SK-N-SH (cell line): ENCODE results near the gene FAM219B. TPM values are rescaled to one million over a fixed set of nuclear protein-coding genes. Genes with fewer than 3 reads are reported as not detected.

ENCODE experiments used
- CTCF ChIA-PET: fragments of 300-600, 350-600 bp; formaldehyde crosslinking; extraction: SDS; loops from one replicate; lab custom pipeline; 2021; lab: Yijun Ruan, JAX
- POLR2A ChIA-PET: fragments of 350-600 bp; sonication (Branson Sonifier 250); formaldehyde crosslinking; extraction: SDS; loops from one replicate; lab custom pipeline; 2020; ENCODE audit warnings: antibody characterized with exemption, inconsistent platforms; lab: Yijun Ruan, JAX
- DNase-seq: peaks from one replicate; pipeline ENCODE4 v3.0.0; 2012
- H2AFZ ChIP-seq: fragments of 200-600 bp; sonication (generic); 2 replicates; pipeline ENCODE4 v1.8.1; 2016; ENCODE audit warnings: antibody characterized with exemption, mild to moderate bottlenecking, low read depth
- H3F3A ChIP-seq: fragments of 200-600 bp; sonication (generic); replicated peaks from 2 replicates; pipeline ENCODE3; 2016; ENCODE audit warnings: antibody characterized with exemption, mild to moderate bottlenecking; ENCODE audit not compliant: insufficient read depth
- H3K27ac ChIP-seq, 2 experiments: fragments of 200-500 bp in 1 of 2; fragments of 200-600 bp in 1 of 2; sonication (Bioruptor generic) in 1 of 2; sonication (generic), shearing (Covaris generic) in 1 of 2; 2 replicates each; pipeline versions ENCODE4 v1.5.1 to v1.6.1; 2014 to 2016; ENCODE audit warnings: low read depth in 2 of 2, inconsistent platforms in 1 of 2, low read length in 1 of 2, mild to moderate bottlenecking in 1 of 2, mixed read lengths in 1 of 2
- H3K27me3 ChIP-seq: fragments of 200-600 bp; sonication (generic), shearing (Covaris generic); 2 replicates; pipeline ENCODE4 v1.6.1; 2016; ENCODE audit warnings: mixed run types; ENCODE audit not compliant: insufficient read depth
- H3K36me3 ChIP-seq, 2 experiments: fragments of 200-500 bp in 1 of 2; fragments of 200-600 bp in 1 of 2; sonication (Bioruptor generic) in 1 of 2; sonication (generic) in 1 of 2; replicated peaks in 1 of 2; 2 replicates each; pipeline versions ENCODE3 to v1.5.1; 2014 to 2016; ENCODE audit warnings: low read length in 1 of 2, mild to moderate bottlenecking in 1 of 2; ENCODE audit not compliant: insufficient read depth in 2 of 2, control insufficient read depth in 1 of 2
- H3K4me1 ChIP-seq, 2 experiments: fragments of 200-500 bp in 1 of 2; fragments of 200-600 bp in 1 of 2; sonication (Bioruptor generic) in 1 of 2; sonication (generic), shearing (Covaris generic) in 1 of 2; 2 replicates each; pipeline versions ENCODE4 v1.5.1 to v1.6.1; 2014 to 2016; ENCODE audit warnings: low read depth in 1 of 2, low read length in 1 of 2, mixed run types in 1 of 2; ENCODE audit not compliant: insufficient read depth in 2 of 2, control insufficient read depth in 1 of 2
- H3K4me2 ChIP-seq: fragments of 200-600 bp; sonication (generic), shearing (Covaris generic); 2 replicates; pipeline ENCODE4 v1.6.1; 2017; ENCODE audit warnings: mixed run types
- H3K4me3 ChIP-seq, 2 experiments: fragments of 200-500 bp in 1 of 2; fragments of 200-600 bp in 1 of 2; sonication (Bioruptor generic) in 1 of 2; sonication (generic), shearing (Covaris generic) in 1 of 2; 2 replicates each; pipeline versions ENCODE4 v1.5.1 to v1.8.1; 2014 to 2016; ENCODE audit warnings: low read depth in 2 of 2, inconsistent platforms in 1 of 2, low read length in 1 of 2, mild to moderate bottlenecking in 1 of 2, mixed read lengths in 1 of 2, moderate library complexity in 1 of 2
- H3K79me2 ChIP-seq: fragments of 200-600 bp; sonication (generic); 2 replicates; pipeline ENCODE4 v1.8.1; 2017; ENCODE audit warnings: mild to moderate bottlenecking; ENCODE audit not compliant: insufficient read depth
- H3K9ac ChIP-seq: fragments of 200-600 bp; sonication (generic); 2 replicates; pipeline ENCODE4 v1.6.1; 2017; ENCODE audit warnings: mixed run types
- H3K9me2 ChIP-seq: fragments of 200-600 bp; sonication (generic); 2 replicates; pipeline ENCODE4 v1.6.1; 2017; ENCODE audit warnings: mixed run types
- H3K9me3 ChIP-seq: fragments of 200-600 bp; sonication (generic); 2 replicates; pipeline ENCODE4 v1.6.1; 2017; ENCODE audit warnings: mixed run types, mild to moderate bottlenecking, moderate library complexity
- H4K20me1 ChIP-seq: fragments of 200-600 bp; sonication (generic); 2 replicates; pipeline ENCODE4 v1.6.1; 2017; ENCODE audit warnings: mild to moderate bottlenecking, mixed run types; ENCODE audit not compliant: insufficient read depth
- CTCF ChIP-seq: fragments of 200-600 bp; sonication (generic); IDR thresholded peaks from 2 replicates; pipeline ENCODE4 v1.6.1; 2017; ENCODE audit warnings: antibody characterized with exemption, mild to moderate bottlenecking, moderate library complexity
- EP300 ChIP-seq, 2 experiments: IDR thresholded peaks; 2 replicates each; pipeline versions ENCODE4 v1.4.0 to v1.6.1; 2012; ENCODE audit warnings: borderline replicate concordance in 1 of 2, low read depth in 1 of 2, low read length in 1 of 2
- EZH2phosphoT487 ChIP-seq: fragments of 200-600 bp; sonication (generic); IDR thresholded peaks from 2 replicates; pipeline ENCODE4 v1.6.1; 2017; ENCODE audit warnings: low read depth, mixed run types, mild to moderate bottlenecking, antibody characterized with exemption, moderate library complexity, borderline replicate concordance
- FOXJ3 ChIP-seq: sonication (generic); formaldehyde crosslinking; IDR thresholded peaks from 2 replicates; pipeline ENCODE4 v1.5.1; 2020; ENCODE audit warnings: mild to moderate bottlenecking, missing genetic modification reagents
- GATA2 ChIP-seq: sonication (generic); formaldehyde crosslinking; IDR thresholded peaks from 2 replicates; pipeline ENCODE4 v1.5.0; 2020; ENCODE audit warnings: mild to moderate bottlenecking, missing genetic modification reagents
- MXI1 ChIP-seq: IDR thresholded peaks from 2 replicates; pipeline ENCODE4 v1.6.1; 2012; ENCODE audit warnings: mild to moderate bottlenecking, low read depth, low read length, improper control_type of control experiment
- NFIC ChIP-seq: IDR thresholded peaks from 2 replicates; pipeline ENCODE4 v1.4.0; 2012; ENCODE audit warnings: borderline replicate concordance
- RAD21 ChIP-seq: IDR thresholded peaks from 2 replicates; pipeline ENCODE4 v1.6.1; 2012; ENCODE audit warnings: mild to moderate bottlenecking, low read length
- RFX5 ChIP-seq: IDR thresholded peaks from 2 replicates; pipeline ENCODE4 v1.6.1; 2012; ENCODE audit warnings: mild to moderate bottlenecking, improper control_type of control experiment, low read length
- SIN3A ChIP-seq: IDR thresholded peaks from 2 replicates; pipeline ENCODE4 v1.6.1; 2012; ENCODE audit warnings: low read depth, mild to moderate bottlenecking, low read length, moderate library complexity, borderline replicate concordance
- SMC3 ChIP-seq: IDR thresholded peaks from 2 replicates; pipeline ENCODE4 v1.6.1; 2012; ENCODE audit warnings: low read depth, low read length, improper control_type of control experiment
- WGBS: methylation state at CpG from one replicate; pipeline ENCODE4 v1.1.6; 2017; ENCODE audit warnings: low lambda C conversion rate; 5-methylcytosine and 5-hydroxymethylcytosine counted together
- polyA plus RNA-seq, 3 experiments: library from polyadenylated mRNA; depleted of rRNA; stranded (reverse); fragments of >200 nt; gene quantifications; 2 replicates each; pipeline ENCODE4 v1.2.3, GENCODE V29; 2012

FAM219B gene
- polyA plus RNA-seq, 1 of the 3 experiments (the other 2 are of a cell fraction), result 53.0 TPM

DNA sequence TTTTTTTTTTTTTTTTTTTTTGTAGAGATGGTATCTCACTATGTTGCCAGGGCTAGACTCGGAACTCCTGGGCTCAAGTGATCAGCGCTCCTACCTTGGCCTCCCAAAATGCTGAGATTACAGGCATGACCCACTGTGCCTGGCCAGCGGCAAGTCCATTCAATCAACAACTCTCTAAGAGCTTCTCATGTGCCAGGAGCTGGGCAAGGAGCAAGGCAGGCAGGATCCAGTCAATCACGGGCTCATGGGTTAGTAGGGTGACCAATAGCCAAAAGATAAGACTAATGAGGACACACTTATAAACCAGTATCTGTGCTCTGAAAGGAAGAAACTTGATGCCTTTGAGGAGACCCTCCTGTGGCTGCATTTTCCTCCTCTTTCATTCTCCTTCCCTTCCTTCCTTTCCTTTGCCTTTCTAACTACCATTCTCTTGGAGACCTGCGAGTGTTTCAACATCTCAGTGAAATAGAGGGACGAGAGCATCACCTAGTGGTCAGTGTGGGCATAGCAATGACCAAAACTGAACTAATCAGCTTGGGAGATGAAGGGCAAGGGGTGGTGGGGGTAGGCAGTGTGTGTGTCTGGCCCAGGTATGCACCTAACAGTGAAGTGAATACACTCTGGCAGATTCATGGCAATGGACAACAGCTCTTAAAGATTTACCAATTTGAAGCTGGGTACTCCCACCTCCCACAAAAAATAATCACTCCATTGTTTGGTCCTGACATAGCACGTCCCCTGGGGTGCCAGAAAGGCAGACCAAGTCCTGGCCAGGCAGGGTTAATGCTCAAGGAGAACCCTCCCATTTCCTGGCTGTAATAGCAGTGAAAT lies 43.6 kb upstream of the FAM219B start:
- H3K36me3 ChIP-seq, result no peaks in the 10 kb centered on the region
- peak; percentile 67 for DNase-seq
- WGBS, result 45% methylated on average over 6 of the region's 7 CpGs
- no peak overlapping the region; the same call in 1 of the 2 replicates for H3K4me2 ChIP-seq
- H3K4me3 ChIP-seq, result no peak overlapping the region; a peak in 1 of 4 replicates
- no peaks in the 10 kb centered on the region for H3K9me2 ChIP-seq
- peaks cover 0 to 17% of the 10 kb centered on the region in 2 experiments; a peak in 1 of 4 replicates for H3K4me1 ChIP-seq
- no peaks in the 10 kb centered on the region for H3K27me3 ChIP-seq
- ChIA-PET POLR2A (interaction anchor here (0.6 to 1.6 kb wide), 8 partner anchors 12 to 254 kb away, joined by 3 to 9 read pairs (median 6); partner anchors contain the start of genes COX5A, CSK, FAM219B and SCAMP5), CTCF (interaction anchor here (0.5 to 6.4 kb wide), 64 partner anchors 8 to 1014 kb away, joined by 3 to 165 read pairs (median 5); partner anchors contain the start of genes COX5A, CPLX3, CSK and EDC3)
- no peaks in the 10 kb centered on the region for H3K9me3 ChIP-seq
- H3K27ac ChIP-seq, result no peak overlapping the region; a peak in 1 of 4 replicates
- H2AFZ ChIP-seq, result no peak overlapping the region
- TF ChIP-seq SMC3 (peak; percentile 87), NFIC (no peak), SIN3A (no peak), EP300 (IDR thresholded peaks at IDR 0.05; ENCODE audit: borderline replicate concordance in 1 of 2, low read depth in 1 of 2, low read length in 1 of 2) (0 out of 4 replicates have a peak, but pooled peaks of 1 of the 2 experiments have one; percentile 10), RFX5 (0 out of 2 replicates have a peak, but pooled peaks have one; percentile 25), FOXJ3 (CRISPR knock-in tag) (no peak), EZH2phosphoT487 (no peak), CTCF (peak; percentile 98), MXI1 (peak; percentile 43; the same call in 1 of the 2 replicates), RAD21 (peak; percentile 96), GATA2 (CRISPR knock-in tag) (peak; percentile 18; the same call in 1 of the 2 replicates)
- no peak overlapping the region for H3K9ac ChIP-seq
- H3F3A ChIP-seq, result no peaks in the 10 kb centered on the region
- no peaks in the 10 kb centered on the region for H3K79me2 ChIP-seq
- H4K20me1 ChIP-seq, result no peaks in the 10 kb centered on the region
